ENCODE results near the gene ZNF618.

- TF ChIP-seq EZH2phosphoT487 (IDR thresholded peaks at IDR 0.05; ENCODE audit: borderline replicate concordance, low read depth, low read length) (no peak), CTCF (conservative IDR thresholded peaks at IDR 0.05; ENCODE audit: low read length) (no peak)
Measured at GRCh38 chr9:114096866-114097612, 220.9 kb downstream of the ZNF618 start.
